Nephron (organoid): ENCODE measurements around the gene SND1.
A peak's percentile ranks its signal among the peaks of the same experiment; 100 is the strongest.
"Not testable (repeated sequence)": the region's sequence is repeated elsewhere in the genome, so short reads cannot be mapped to it uniquely, and the experiment has no call there.

Source experiments
- H3K27ac Mint-ChIP-seq, 3 experiments: 2 replicates each; pipeline ENCODE4 v1.8.0; 2020; ENCODE audit warnings: mixed read lengths in 3 of 3, mild to moderate bottlenecking in 2 of 3, moderate library complexity in 1 of 3
- H3K27me3 Mint-ChIP-seq: 2 replicates; pipeline ENCODE4 v1.8.0; 2021; ENCODE audit warnings: low read depth, mild to moderate bottlenecking, moderate library complexity, mixed read lengths
- H3K36me3 Mint-ChIP-seq: 2 replicates; pipeline ENCODE4 v1.8.0; 2020; ENCODE audit warnings: low read depth, mixed read lengths
- H3K4me1 Mint-ChIP-seq: 2 replicates; pipeline ENCODE4 v1.8.0; 2020; ENCODE audit warnings: mixed read lengths
- H3K4me3 Mint-ChIP-seq, 3 experiments: 2 replicates each; pipeline ENCODE4 v1.8.0; 2020; ENCODE audit warnings: mild to moderate bottlenecking in 3 of 3, mixed read lengths in 3 of 3, moderate library complexity in 2 of 3
- H3K9me3 Mint-ChIP-seq: 2 replicates; pipeline ENCODE4 v1.8.0; 2020; ENCODE audit warnings: mixed read lengths
- TF ChIP-seq, protein P1 (sequence below), 3 experiments: fragments of 200-600 bp; sonication (generic); IDR thresholded peaks; one replicate each; pipeline ENCODE4 v1.5.0; 2021; ENCODE audit warnings: antibody characterized with exemption in 3 of 3; ENCODE audit not compliant: unreplicated experiment in 3 of 3

Gene SND1

GRCh38 chr7:128104108-128104742 is 452.2 kb downstream of the SND1 start:
- peaks cover 50% of the 10 kb centered on the region for H3K27me3 Mint-ChIP-seq
- H3K27ac Mint-ChIP-seq: peak overlapping the region in 1 of 3 experiments; percentile 10
- TF ChIP-seq, protein P1, sequence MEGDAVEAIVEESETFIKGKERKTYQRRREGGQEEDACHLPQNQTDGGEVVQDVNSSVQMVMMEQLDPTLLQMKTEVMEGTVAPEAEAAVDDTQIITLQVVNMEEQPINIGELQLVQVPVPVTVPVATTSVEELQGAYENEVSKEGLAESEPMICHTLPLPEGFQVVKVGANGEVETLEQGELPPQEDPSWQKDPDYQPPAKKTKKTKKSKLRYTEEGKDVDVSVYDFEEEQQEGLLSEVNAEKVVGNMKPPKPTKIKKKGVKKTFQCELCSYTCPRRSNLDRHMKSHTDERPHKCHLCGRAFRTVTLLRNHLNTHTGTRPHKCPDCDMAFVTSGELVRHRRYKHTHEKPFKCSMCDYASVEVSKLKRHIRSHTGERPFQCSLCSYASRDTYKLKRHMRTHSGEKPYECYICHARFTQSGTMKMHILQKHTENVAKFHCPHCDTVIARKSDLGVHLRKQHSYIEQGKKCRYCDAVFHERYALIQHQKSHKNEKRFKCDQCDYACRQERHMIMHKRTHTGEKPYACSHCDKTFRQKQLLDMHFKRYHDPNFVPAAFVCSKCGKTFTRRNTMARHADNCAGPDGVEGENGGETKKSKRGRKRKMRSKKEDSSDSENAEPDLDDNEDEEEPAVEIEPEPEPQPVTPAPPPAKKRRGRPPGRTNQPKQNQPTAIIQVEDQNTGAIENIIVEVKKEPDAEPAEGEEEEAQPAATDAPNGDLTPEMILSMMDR (IDR thresholded peaks at IDR 0.05; ENCODE audit: unreplicated experiment in 3 of 3): no peak
- H3K4me1 Mint-ChIP-seq: peaks cover 5% of the 10 kb centered on the region
- H3K4me3 Mint-ChIP-seq: peak overlapping the region; percentile 65 to 79 (median 70)
- no peaks in the 10 kb centered on the region for H3K36me3 Mint-ChIP-seq
- H3K9me3 Mint-ChIP-seq: no peaks in the 10 kb centered on the region

- H3K27ac Mint-ChIP-seq: no peak overlapping the region
- no peaks in the 10 kb centered on the region for H3K36me3 Mint-ChIP-seq
- peaks cover 51% of the 10 kb centered on the region for H3K27me3 Mint-ChIP-seq
- H3K9me3 Mint-ChIP-seq: no peaks in the 10 kb centered on the region
- H3K4me3 Mint-ChIP-seq: peak overlapping the region in 1 of 3 experiments; percentile 29
- peaks cover 5% of the 10 kb centered on the region for H3K4me1 Mint-ChIP-seq
- TF ChIP-seq, protein P1 (IDR thresholded peaks at IDR 0.05; ENCODE audit: unreplicated experiment in 3 of 3): no peak
Observed at GRCh38 chr7:128105228-128106022, 453.4 kb downstream of the SND1 start.

GRCh38 chr7:128106821-128107220 is 454.8 kb downstream of the SND1 start:
- TF ChIP-seq, protein P1 (IDR thresholded peaks at IDR 0.05; ENCODE audit: unreplicated experiment in 3 of 3): no peak
- H3K4me3 Mint-ChIP-seq: no peak overlapping the region
- no peaks in the 10 kb centered on the region for H3K9me3 Mint-ChIP-seq
- H3K4me1 Mint-ChIP-seq: peaks cover 5% of the 10 kb centered on the region
- H3K27ac Mint-ChIP-seq: no peak overlapping the region
- peaks cover 54% of the 10 kb centered on the region for H3K27me3 Mint-ChIP-seq
- H3K36me3 Mint-ChIP-seq: no peaks in the 10 kb centered on the region

DNA sequence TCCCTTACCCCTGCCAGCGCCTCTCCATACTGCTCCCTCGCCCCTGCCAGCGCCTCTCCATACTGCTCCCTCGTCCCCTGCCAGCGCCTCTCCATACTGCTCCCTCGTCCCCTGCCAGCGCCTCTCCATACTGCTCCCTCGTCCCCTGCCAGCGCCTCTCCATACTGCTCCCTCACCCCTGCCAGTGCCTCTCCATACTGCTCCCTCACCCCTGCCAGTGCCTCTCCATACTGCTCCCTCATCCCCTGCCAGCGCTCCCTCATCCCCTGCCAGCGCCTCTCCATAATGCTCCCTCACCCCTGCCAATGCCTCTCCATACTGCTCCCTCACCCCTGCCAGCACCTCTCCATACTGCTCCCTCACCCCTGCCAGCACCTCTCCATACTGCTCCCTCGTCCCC is 455.5 kb downstream of the SND1 start:
- H3K27ac Mint-ChIP-seq, H3K36me3 Mint-ChIP-seq, H3K4me1 Mint-ChIP-seq, H3K9me3 Mint-ChIP-seq, H3K4me3 Mint-ChIP-seq: not testable (repeated sequence)
- peaks cover 55% of the 10 kb centered on the region for H3K27me3 Mint-ChIP-seq

- TF ChIP-seq, protein P1 (IDR thresholded peaks at IDR 0.05; ENCODE audit: unreplicated experiment in 3 of 3): no peak
- no peaks in the 10 kb centered on the region for H3K36me3 Mint-ChIP-seq
- H3K27me3 Mint-ChIP-seq: peaks cover 54% of the 10 kb centered on the region
- H3K9me3 Mint-ChIP-seq: no peaks in the 10 kb centered on the region
- H3K4me3 Mint-ChIP-seq: no peak overlapping the region
- H3K4me1 Mint-ChIP-seq: peaks cover 5% of the 10 kb centered on the region
- H3K27ac Mint-ChIP-seq: no peak overlapping the region
Observed at GRCh38 chr7:128108129-128108528, 456.1 kb downstream of the SND1 start.

GRCh38 chr7:128108641-128109423 is 456.8 kb downstream of the SND1 start:
- peaks cover 5% of the 10 kb centered on the region for H3K4me1 Mint-ChIP-seq
- H3K27ac Mint-ChIP-seq: no peak overlapping the region
- no peaks in the 10 kb centered on the region for H3K36me3 Mint-ChIP-seq
- TF ChIP-seq, protein P1 (IDR thresholded peaks at IDR 0.05; ENCODE audit: unreplicated experiment in 3 of 3): no peak
- no peaks in the 10 kb centered on the region for H3K9me3 Mint-ChIP-seq
- peaks cover 49% of the 10 kb centered on the region for H3K27me3 Mint-ChIP-seq
- no peak overlapping the region for H3K4me3 Mint-ChIP-seq

DNA sequence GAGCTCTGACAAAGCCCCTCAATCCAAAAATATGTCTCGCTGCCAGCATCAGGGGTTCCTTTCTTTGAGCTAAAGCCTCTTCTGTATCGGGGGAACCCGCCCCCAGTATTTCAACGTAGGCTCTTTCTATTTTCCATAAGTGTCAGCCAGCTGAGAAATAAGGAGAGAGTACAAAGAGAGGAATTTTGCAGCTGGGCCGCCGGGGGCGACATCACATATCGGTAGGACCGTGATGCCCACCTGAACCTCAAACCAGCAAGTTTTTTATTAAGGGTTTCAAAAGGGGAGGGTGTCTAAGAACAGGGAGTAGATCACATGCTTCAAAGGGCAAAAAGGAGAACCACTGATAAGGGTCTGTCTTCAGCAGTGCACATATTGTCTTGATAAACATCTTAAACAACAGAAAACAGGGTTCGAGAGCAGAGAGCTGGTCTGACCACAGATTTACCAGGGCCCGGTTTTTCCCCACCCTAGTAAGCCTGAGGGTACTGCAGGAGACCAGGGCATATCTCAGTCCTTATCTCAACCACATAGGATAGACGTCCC is 457.5 kb downstream of the SND1 start:
- H3K27ac Mint-ChIP-seq, H3K9me3 Mint-ChIP-seq, H3K4me1 Mint-ChIP-seq, H3K4me3 Mint-ChIP-seq, H3K36me3 Mint-ChIP-seq: not testable (repeated sequence)
- peaks cover 53% of the 10 kb centered on the region for H3K27me3 Mint-ChIP-seq
